22Rv1 (cell line): ENCODE results near the gene C19orf25.

Experiments
- H3K27ac ChIP-seq: fragments of 450-650 bp; 2 replicates; pipeline ENCODE4 v1.5.1; 2017
- ZFX ChIP-seq: fragments of 450-650 bp; IDR thresholded peaks from 2 replicates; pipeline ENCODE4 v1.6.1; 2017; ENCODE audit warnings: antibody characterized with exemption, borderline replicate concordance
- TF ChIP-seq, protein P1 (sequence below): fragments of 450-650 bp; IDR thresholded peaks from 2 replicates; pipeline ENCODE4 v1.5.1; 2017; ENCODE audit warnings: mild to moderate bottlenecking

Gene C19orf25

DNA sequence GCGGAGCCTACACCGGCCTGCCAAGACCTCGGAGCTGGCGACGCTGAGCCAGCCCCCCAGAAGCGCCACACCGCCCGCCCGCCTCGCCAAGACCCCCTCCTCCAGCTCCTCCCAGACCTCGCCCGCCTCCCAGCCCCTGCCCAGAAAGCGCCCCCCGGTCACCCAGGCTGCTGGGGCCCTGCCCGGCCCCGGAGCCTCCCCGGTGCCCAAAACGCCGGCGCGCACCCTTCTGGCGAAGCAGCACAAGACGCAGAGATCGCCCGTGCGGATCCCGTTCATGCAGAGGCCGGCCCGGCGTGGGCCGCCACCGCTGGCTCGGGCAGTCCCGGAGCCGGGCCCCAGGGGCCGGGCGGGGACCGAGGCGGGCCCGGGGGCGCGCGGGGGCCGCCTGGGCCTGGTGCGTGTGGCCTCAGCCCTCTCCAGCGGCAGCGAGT lies 10.2 kb downstream of the C19orf25 start:
- TF ChIP-seq, protein P1, sequence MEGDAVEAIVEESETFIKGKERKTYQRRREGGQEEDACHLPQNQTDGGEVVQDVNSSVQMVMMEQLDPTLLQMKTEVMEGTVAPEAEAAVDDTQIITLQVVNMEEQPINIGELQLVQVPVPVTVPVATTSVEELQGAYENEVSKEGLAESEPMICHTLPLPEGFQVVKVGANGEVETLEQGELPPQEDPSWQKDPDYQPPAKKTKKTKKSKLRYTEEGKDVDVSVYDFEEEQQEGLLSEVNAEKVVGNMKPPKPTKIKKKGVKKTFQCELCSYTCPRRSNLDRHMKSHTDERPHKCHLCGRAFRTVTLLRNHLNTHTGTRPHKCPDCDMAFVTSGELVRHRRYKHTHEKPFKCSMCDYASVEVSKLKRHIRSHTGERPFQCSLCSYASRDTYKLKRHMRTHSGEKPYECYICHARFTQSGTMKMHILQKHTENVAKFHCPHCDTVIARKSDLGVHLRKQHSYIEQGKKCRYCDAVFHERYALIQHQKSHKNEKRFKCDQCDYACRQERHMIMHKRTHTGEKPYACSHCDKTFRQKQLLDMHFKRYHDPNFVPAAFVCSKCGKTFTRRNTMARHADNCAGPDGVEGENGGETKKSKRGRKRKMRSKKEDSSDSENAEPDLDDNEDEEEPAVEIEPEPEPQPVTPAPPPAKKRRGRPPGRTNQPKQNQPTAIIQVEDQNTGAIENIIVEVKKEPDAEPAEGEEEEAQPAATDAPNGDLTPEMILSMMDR: peak; percentile 51
- TF ChIP-seq ZFX: no peak
- H3K27ac ChIP-seq: peak overlapping the region; percentile 86

DNA sequence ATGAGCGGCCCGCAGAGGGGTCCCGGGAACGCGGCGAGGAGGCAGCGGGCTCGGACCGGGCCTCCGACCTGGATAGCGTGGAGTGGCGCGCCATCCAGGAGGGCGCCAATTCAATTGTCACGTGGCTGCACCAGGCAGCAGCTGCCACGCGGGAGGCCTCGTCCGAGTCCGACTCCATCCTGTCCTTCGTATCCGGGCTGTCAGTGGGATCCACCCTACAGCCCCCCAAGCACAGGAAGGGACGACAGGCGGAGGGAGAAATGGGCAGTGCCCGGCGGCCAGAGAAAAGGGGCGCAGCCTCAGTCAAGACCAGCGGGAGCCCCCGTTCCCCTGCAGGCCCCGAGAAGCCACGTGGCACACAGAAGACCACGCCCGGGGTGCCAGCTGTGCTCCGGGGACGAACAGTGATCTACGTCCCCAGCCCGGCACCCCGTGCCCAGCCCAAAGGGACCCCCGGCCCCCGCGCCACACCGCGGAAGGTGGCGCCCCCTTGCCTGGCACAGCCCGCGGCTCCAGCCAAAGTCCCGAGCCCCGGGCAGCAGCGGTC lies 10.7 kb downstream of the C19orf25 start:
- TF ChIP-seq ZFX: no peak
- TF ChIP-seq, protein P1: no peak
- peak overlapping the region; percentile 86; the same call in 1 of the 2 replicates for H3K27ac ChIP-seq

DNA sequence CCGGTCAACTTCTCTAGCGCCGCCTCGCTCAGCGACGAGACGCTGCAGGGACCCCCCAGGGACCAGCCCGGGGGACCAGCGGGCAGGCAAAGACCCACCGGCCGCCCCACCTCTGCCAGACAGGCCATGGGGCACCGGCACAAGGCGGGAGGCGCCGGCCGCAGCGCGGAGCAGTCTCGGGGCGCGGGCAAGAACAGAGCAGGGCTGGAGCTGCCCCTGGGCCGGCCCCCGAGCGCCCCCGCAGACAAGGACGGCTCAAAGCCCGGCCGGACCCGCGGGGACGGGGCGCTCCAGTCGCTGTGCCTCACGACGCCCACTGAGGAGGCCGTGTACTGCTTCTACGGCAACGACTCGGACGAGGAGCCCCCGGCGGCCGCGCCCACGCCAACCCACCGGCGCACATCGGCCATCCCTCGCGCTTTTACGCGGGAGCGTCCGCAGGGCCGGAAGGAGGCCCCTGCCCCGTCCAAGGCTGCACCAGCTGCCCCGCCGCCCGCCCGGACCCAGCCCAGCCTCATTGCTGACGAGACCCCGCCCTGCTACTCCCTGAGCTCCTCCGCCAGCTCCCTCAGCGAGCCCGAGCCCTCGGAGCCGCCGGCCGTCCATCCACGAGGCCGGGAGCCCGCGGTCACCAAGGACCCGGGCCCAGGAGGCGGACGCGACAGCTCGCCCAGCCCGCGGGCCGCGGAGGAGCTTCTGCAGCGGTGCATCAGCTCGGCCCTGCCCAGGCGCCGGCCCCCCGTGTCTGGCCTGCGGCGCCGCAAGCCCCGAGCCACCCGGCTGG lies 11.3 kb downstream of the C19orf25 start:
- no peak for TF ChIP-seq ZFX
- TF ChIP-seq, protein P1: no peak
- H3K27ac ChIP-seq: no peak overlapping the region

DNA sequence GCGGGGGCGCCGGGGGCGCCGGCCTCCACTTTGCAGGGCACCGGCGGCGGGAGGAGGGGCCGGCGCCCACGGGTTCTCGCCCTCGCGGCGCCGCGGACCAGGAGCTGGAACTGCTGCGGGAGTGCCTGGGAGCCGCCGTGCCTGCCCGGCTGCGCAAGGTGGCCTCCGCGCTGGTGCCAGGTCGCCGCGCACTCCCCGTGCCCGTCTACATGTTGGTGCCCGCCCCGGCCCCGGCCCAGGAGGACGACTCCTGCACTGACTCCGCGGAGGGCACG lies 11.9 kb downstream of the C19orf25 start:
- TF ChIP-seq ZFX: no peak
- TF ChIP-seq, protein P1: no peak
- H3K27ac ChIP-seq: no peak overlapping the region

DNA sequence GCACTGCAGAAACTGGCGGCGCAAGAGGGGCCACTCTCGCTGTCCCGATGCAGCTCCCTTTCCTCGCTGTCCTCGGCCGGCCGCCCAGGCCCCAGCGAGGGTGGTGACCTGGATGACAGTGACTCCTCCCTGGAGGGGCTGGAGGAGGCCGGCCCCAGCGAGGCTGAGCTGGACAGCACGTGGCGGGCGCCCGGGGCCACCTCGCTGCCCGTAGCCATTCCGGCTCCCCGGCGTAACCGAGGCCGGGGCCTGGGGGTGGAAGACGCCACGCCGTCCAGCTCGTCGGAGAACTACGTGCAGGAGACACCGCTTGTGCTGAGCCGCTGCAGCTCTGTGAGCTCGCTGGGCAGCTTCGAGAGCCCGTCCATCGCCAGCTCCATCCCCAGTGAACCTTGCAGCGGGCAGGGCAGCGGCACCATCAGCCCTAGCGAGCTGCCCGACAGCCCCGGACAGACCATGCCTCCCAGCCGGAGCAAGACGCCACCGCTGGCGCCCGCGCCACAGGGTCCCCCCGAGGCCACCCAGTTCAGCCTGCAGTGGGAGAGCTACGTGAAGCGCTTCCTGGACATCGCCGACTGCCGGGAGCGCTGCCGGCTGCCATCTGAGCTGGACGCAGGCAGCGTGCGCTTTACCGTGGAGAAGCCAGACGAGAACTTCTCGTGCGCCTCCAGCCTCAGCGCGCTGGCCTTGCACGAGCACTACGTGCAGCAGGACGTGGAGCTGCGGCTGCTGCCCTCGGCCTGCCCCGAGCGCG lies 12.4 kb downstream of the C19orf25 start:
- no peak overlapping the region for H3K27ac ChIP-seq
- TF ChIP-seq, protein P1: no peak
- TF ChIP-seq ZFX: no peak

DNA sequence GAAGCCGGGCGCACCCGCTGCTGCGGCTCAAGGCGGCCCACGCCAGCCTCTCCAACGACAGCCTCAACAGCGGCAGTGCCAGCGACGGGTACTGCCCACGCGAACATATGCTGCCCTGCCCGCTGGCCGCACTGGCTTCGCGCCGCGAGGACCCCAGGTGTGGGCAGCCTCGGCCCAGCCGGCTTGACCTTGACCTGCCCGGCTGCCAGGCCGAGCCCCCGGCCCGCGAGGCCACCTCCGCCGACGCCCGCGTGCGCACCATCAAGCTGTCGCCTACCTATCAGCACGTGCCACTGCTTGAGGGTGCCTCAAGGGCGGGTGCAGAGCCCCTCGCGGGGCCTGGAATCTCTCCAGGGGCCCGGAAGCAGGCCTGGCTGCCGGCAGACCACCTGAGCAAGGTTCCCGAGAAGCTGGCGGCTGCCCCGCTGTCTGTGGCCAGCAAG lies 13.0 kb downstream of the C19orf25 start:
- TF ChIP-seq, protein P1: no peak
- TF ChIP-seq ZFX: no peak
- no peak overlapping the region for H3K27ac ChIP-seq
